Kidney tubule cell (primary cell): ENCODE measurements around the gene SIGLEC1.

ENCODE experiments used
- DNase-seq: peaks from one replicate; pipeline ENCODE4 v3.0.0-alpha.2; 2018; ENCODE audit warnings: low spot score

The SIGLEC1 gene

GRCh38 chr20:3701061-3701998 is 11.1 kb downstream of the SIGLEC1 start:
- DNase-seq, result no peak

DNA sequence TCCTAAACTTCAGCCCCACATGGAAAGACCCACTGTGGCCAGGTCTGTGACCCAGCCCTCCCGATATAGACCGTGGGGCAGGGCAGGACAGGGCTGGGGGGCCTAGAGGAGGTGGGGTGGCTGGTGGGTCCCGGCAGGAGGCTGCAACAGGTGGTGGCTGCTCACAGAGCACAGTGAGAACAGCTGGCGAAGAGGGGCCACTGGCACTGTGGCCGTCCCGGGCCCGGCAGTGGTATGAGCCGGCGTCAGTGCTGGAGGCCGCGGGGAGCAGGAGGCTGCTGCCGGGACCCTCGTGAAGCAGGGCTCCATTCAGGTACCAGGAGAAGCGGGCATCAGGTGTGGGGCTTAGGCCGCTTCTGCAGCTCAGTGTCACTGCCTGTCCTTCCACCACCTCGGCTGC is 13.4 kb downstream of the SIGLEC1 start:
- DNase-seq, result no peak

DNA sequence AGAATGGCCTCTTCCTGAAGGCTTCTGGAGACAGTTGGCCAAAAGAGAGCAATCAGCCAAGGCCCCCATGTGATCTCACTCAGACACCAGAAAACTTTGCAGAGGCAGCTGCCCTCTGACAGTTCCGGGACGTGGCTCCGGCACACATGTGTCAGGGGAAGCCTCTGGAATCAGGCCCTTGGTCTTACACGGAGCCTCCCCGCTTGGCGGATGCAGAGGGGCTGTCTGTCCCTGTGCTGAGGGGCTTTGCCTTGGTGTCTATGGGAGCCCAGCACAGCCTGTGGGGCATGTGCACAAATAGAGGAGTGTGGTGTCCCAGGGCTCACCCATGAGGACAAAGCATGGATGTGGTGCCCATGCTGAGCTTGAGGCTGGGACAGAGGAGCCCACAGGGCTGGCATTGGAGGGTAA is 13.8 kb downstream of the SIGLEC1 start:
- DNase-seq, result no peak

GRCh38 chr20:3697588-3698305 is 14.7 kb downstream of the SIGLEC1 start:
- no peak for DNase-seq

- DNase-seq, result no peak
Measured at GRCh38 chr20:3696745-3697587, 15.4 kb downstream of the SIGLEC1 start.

DNA sequence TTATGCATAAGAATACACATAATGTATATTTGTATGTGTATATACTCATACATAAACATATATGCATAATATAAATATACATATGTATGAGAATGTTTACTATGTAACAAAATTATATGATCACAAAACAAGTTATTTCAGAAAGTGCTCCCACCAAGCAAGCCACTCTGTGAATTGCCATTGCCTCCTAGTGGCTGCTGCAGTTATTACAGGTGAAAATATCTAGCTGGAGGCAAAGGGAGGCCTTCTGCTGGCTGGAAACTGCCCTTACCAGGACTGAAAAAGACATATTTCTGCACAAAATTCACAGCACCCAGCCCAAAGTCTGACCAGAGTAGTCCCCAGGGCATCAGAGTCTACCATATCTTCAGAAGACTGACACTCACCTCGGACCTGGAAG is 16.2 kb downstream of the SIGLEC1 start:
- no peak for DNase-seq

- no peak for DNase-seq
Measured at GRCh38 chr20:3694864-3695263, 17.5 kb downstream of the SIGLEC1 start.

DNA sequence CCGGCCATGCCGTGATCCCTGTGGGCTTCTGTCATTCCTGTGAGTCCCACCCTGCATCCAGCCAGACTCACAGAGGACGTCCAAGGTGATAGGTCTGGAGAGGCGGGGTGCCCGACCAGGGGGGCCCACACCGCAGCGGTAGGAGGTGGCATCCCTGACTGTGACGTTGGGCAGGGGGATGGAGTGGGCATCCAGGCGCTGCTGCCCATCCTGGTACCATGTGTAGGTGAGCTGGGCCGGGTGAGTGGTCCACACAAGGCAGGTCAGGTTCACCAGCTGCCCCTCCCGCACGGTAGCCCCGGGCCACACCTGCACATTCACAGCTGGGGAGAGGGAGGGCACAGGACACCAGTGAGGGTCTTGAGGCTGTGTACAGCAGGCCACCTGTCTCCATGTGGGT is 19.0 kb downstream of the SIGLEC1 start:
- DNase-seq, result no peak

DNA sequence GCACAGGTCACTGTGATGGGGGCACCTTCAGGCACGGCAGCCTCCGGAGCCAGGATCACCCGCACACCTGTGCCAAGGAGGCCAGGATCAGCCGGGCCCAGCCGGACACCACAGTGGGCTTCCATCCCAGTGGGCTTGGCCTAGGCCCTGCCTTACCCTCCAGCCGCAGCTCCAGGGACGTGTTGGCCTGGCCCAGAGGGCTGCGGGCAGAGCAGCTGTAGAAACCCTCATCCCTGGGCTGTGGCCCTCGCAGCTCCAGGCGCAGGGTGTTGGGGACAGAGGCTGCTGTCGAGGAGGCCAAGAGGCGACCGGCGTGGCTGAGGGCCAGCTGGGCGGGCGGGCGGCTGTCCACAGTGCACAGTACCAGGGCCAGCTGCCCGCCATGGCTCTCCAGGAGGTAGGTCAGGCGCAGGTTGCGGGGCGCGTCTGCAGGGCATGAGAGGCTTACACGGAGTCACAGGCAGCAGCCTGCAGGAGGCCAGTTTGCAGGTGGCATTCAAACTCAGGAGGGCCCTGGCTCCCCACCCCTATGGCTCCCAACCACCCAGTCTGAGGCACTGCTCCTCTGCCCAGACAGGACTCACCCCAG is 19.6 kb downstream of the SIGLEC1 start:
- no peak for DNase-seq

DNA sequence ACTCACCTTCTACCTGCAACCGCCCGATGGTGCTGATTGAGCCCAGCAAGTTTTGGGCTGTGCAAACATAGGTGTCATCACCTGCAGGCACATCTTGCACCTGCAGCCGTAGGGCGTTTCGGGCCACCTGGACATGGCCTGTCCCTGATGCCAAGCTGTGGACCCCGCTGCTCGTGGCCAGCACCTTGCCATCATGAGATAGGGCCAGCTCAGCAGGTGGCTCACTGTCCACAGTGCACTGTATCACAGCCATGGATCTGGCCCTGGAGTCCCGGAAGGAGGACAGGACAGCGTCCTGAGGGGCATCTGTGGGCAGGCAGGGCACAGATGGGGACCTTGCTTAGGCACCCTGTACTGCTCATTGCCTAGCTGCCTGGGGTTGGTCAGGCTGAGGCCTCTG is 20.5 kb downstream of the SIGLEC1 start:
- no peak for DNase-seq

DNA sequence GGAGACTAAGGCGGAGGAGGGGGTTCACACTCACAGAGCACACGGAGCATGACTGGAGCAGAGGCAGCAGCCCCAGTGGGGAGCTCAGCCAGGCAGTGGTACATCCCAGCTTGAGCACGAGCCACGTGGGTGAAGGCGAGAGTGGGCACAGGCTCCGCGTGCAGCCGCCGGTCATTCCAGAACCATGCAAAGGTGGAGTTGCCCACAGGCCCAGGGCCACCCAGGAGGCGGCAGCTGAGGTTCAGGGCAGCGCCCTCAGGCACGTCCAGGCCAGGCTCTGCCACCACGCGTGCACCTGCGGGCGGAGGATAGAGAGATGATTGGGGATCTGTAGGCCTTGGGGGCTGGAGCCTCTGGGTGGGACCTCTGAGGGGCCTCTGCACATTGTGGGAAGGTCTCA is 21.1 kb downstream of the SIGLEC1 start:
- no peak for DNase-seq

GRCh38 chr20:3690413-3690812 is 22.0 kb downstream of the SIGLEC1 start:
- DNase-seq, result no peak

DNA sequence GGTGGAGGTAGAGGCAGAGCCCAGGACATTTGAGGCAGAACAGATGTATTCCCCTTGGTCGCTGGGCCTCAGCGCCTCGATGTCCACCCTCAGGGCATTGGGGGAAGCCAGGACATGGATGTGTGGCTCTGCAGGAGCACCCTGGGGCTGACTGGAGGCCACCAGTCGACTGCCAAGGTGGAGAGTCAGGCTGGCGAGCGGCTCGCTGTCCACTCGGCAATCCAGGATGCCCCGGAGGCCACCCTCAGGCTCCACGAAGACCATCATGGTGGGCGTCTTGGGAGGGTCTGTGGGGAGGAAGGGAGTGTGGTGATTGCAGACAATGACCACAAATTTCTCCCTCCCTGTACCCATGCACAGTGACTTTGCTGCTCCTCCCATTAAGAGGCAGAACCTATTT is 22.4 kb downstream of the SIGLEC1 start:
- DNase-seq, result no peak

DNA sequence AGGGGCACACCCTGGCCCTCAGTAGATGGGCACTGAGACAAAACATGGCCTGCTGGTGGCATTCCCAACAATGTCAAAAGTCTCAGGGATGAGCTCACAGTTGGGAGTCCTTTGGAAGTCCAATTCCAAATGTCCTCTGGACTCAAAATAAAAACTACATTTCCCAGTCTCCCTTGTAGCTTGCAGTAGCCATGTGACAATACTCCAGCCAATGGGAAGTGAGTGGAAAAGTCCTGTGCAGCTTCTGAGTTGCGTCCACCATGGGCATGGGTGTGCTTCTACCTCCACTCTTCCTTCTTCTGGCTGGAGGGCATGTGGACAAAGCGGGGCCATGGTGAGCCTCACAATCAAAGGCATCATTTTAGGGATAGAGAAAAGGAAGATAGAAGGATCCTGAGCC is 24.7 kb downstream of the SIGLEC1 start:
- peak; percentile 27 for DNase-seq

- DNase-seq, result peak; percentile 66
Measured at GRCh38 chr20:3686867-3687321, 25.5 kb downstream of the SIGLEC1 start.

DNA sequence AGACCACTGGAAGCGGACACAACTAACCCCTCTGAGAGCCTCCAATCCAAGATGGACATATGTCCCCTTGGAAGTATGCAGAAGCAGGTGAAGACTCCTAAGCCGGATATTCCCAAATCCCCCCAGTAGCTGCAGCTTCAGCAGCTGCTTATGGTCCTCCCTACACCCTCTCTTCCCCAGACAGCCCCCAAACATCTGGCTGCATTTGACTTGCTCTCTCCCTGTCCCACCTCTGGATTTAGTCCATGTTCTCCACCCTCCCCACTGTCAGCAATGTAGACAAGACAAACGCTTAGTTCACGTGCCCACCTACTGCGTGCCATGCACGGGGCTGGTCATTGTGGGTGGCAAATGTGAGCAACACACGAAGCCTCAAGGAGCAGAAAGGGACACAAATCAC is 26.0 kb downstream of the SIGLEC1 start:
- no peak for DNase-seq

DNA sequence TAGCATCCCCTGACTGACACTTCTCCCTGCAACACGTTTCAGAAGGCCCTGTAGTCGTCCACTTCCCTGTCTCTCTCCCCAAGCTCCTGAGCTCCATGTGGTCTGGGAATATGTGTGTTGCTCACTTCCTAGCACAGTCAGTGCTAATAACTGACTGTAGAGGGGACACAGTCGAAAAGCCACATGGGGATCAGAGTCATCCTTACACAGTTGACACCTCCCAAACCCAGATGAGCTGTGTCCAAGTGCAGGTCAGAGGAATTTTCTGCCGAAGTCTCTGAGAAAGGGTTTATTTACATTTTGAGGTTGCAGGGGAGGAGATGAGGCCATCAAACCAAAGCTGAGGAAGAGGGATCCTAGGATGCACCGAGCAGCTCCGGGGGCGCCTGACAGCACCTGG is 27.1 kb downstream of the SIGLEC1 start:
- DNase-seq, result no peak

- DNase-seq, result no peak
Measured at GRCh38 chr20:3681931-3682781, 30.2 kb downstream of the SIGLEC1 start, which contains the start of gene ADAM33. TSS of gene ADAM33 (minus strand) at chr20:3682010. CDS start at chr20:3682004, 6 bp downstream.

- no peak for DNase-seq
Measured at GRCh38 chr20:3681352-3681930, 31.0 kb downstream of the SIGLEC1 start.

DNA sequence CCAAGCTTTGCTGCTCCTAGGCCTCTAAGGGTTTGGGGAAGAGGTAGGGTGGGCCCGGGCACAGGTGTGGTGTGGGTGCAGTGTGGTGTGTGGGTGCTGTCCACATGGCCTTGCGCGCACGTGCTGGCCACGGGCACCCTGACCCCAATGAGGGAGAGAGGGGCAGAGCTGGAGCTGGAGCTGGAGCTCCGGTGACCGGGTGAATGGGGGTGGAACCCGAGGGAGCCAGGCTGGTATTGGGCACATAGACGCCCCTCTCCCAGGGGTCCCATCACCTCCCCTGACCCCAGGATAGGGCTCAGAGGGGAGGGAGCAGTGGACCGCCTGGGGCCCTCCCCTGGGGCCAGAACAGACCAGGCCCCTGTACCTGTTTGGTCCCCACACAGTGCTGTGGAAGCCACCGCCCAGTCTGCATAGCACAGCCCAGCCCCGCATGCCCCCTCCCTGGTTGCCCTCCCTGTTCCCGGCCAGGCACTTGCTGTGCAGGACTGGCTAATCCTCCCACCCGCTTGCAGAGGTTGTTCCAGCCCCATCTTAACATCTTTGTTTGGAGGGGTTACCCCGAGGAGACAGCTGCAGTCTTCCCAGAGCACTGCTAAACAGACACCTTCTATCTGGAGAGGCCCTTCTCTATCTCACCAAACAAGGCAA is 31.6 kb downstream of the SIGLEC1 start:
- DNase-seq, result no peak
